BE2C (cell line): ENCODE results near the gene TRIM39.

Experiments
- DNase-seq: peaks from one replicate; pipeline ENCODE4 v3.0.0-alpha.2; 2020
- H3K27me3 ChIP-seq: fragments of 250-450 bp; sonication (Bioruptor Pico); 2 replicates; pipeline ENCODE4 v1.5.1; 2020; ENCODE audit warnings: mild to moderate bottlenecking
- H3K36me3 ChIP-seq: fragments of 250-450 bp; sonication (Bioruptor Pico); 2 replicates; pipeline ENCODE4 v1.5.1; 2020; ENCODE audit warnings: mild to moderate bottlenecking
- H3K4me1 ChIP-seq: fragments of 250-450 bp; sonication (Bioruptor Pico); 2 replicates; pipeline ENCODE4 v1.5.1; 2020
- H3K4me3 ChIP-seq: 2 replicates; pipeline ENCODE4 v1.5.1; 2011; ENCODE audit warnings: low read depth, low read length
- H3K9me3 ChIP-seq: fragments of 250-450 bp; sonication (Bioruptor Pico); 2 replicates; pipeline ENCODE4 v1.5.1; 2020
- TF ChIP-seq, protein P1 (sequence below): IDR thresholded peaks from 2 replicates; pipeline ENCODE4 v1.5.1; 2012; ENCODE audit warnings: mild to moderate bottlenecking, low read depth, low read length

Gene TRIM39

DNA sequence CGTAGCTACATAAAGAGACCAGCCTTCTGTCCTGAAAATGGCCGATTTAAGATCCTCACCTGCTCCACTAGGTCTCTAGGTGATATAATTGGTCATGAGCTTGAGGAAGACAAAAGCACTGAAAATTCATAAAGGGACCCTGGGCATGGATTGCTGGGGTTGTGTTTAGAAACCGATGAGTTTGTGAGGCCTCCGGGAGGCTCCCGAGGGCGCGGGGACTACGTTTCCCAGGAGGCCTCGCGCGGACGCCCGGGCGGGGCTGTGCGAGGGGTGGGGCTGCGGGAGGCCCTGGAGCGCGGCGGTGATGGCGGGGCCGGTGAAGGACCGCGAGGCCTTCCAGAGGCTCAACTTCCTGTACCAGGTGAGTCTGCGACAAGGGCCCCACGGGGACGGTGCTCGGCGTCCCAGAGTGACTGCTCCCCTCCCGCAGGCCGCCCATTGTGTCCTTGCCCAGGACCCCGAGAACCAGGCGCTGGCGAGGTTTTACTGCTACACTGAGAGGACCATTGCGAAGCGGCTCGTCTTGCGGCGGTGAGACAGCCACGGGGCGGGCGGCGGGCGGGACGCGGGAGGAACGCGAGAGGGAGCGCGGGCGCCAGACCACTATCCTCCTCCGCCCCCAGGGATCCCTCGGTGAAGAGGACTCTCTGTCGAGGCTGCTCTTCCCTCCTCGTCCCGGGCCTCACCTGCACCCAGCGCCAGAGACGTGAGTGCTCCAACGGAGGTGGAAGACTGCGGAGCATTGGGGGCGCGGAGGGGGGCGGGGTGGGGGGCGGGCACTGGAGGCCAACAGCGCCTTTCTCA lies 18.3 kb downstream of the TRIM39 start, which contains the start of gene RPP21:
TSS of gene RPP21 (plus strand) at position 289 of the 804 bp plus-strand sequence. CDS start at position 305, 16 bp downstream.
- no peaks in the 10 kb centered on the region for H3K4me1 ChIP-seq
- H3K4me3 ChIP-seq = peak within 1 kb of the TSS; percentile 82
- peaks cover 15% of the 10 kb centered on the region for H3K36me3 ChIP-seq
- DNase-seq = peak; percentile 90
- TF ChIP-seq, protein P1, sequence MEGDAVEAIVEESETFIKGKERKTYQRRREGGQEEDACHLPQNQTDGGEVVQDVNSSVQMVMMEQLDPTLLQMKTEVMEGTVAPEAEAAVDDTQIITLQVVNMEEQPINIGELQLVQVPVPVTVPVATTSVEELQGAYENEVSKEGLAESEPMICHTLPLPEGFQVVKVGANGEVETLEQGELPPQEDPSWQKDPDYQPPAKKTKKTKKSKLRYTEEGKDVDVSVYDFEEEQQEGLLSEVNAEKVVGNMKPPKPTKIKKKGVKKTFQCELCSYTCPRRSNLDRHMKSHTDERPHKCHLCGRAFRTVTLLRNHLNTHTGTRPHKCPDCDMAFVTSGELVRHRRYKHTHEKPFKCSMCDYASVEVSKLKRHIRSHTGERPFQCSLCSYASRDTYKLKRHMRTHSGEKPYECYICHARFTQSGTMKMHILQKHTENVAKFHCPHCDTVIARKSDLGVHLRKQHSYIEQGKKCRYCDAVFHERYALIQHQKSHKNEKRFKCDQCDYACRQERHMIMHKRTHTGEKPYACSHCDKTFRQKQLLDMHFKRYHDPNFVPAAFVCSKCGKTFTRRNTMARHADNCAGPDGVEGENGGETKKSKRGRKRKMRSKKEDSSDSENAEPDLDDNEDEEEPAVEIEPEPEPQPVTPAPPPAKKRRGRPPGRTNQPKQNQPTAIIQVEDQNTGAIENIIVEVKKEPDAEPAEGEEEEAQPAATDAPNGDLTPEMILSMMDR = no peak
- no peaks in the 10 kb centered on the region for H3K27me3 ChIP-seq
- H3K9me3 ChIP-seq = no peaks in the 10 kb centered on the region

DNA sequence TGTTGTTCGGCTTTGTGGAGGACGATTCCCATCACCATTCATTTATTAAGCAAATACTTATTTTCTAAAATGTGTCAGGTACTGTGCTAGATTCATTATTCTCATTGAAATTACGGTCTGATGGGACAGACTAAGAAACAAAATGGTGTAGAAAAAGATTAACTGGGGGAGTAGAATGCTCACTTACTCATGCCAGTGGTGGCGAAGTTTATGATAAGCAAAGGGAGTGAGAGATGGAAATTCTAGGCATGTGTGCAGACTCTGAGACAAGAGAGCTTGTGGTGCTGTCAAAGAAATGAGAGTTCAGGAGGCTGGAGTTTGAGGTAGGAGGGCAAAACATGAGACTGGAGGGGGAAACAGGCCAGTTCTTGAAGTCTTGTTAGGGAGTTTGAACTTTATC lies 19.1 kb downstream of the TRIM39 start:
- Histone ChIP-seq H3K4me3 (peak overlapping the region; percentile 82), H3K9me3 (no peaks in the 10 kb centered on the region), H3K27me3 (no peaks in the 10 kb centered on the region), H3K4me1 (no peaks in the 10 kb centered on the region), H3K36me3 (peaks cover 15% of the 10 kb centered on the region)
- no peak for DNase-seq
- TF ChIP-seq, protein P1 = no peak

DNA sequence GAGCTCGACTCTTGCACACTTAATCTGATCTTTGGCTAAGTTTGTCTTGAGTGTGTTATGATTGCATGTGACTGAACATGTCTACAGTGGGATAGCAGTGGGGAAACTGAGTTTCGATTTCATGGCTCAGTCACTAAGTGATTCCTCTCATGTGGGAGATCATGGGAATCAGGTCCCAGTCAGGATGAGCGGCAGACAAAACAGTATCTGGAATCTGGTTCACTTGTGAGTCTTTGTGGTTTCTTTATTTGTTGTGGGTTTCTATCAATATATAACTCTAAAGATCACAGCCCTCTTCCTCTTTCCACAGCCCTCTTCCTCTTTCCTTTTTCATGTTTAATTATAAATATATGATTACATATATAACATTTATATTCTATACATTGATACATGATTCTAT lies 22.2 kb downstream of the TRIM39 start:
- Histone ChIP-seq H3K4me3 (no peak overlapping the region), H3K27me3 (no peaks in the 10 kb centered on the region), H3K9me3 (no peaks in the 10 kb centered on the region), H3K4me1 (no peaks in the 10 kb centered on the region), H3K36me3 (peaks cover 7% of the 10 kb centered on the region)
- DNase-seq = no peak
- TF ChIP-seq, protein P1 = no peak

DNA sequence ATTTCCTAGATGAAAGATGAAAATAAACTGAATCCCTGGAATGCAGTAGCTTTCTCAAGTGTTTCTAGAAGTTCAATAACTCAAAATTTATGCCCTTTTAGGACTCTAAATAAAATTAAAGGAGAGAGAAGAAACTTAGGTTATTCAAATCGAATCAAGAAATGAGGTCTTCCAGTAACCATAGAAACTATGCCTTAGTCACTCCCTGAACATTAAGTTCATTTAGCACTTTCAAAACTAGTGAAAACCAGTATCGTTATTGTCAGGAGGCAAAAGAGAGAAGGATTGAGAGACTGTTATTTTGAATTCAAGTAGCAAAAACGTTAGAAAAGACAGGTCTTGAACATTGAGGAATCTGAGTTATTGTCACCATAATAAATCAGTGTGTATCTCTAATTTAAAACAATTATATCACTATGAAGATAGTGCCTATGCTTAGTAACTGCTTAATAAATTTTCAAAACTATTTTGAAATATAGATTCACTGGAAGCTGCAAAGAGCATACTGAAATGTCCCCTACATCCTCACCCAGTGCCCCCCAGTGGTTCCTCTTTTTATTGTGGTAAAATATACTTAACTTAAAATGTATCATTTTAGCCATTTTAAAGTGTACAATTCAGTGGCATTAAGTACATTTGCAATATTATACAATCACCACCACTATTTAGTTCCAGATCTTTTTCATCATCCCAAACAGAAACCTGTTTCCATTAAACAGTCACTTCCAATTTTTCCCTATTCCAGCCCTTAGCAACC lies 22.9 kb downstream of the TRIM39 start:
- Histone ChIP-seq H3K36me3 (peaks cover 7% of the 10 kb centered on the region), H3K9me3 (no peaks in the 10 kb centered on the region), H3K4me3 (no peak overlapping the region), H3K4me1 (no peaks in the 10 kb centered on the region), H3K27me3 (no peaks in the 10 kb centered on the region)
- DNase-seq = no peak
- TF ChIP-seq, protein P1 = peak; percentile 19

DNA sequence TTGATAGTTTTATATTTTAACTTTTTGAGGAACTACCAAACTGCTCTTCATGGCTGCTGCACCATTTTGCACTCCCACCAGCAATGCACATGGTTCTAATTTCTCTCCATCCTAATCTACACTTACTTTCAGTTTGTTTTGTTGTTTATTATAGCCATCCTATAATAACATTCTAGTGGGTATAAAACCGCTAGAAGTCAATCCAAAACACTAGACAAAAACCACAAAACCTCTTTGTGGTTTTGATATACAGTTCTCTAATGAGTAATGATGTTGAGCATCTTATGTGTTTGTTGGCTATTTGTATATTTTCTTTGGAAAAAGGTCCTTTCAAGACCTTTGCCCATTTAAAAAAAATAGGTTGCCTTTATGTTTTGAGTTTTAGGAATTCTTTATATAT lies 23.8 kb downstream of the TRIM39 start:
- no peaks in the 10 kb centered on the region for H3K27me3 ChIP-seq
- H3K9me3 ChIP-seq = no peaks in the 10 kb centered on the region
- TF ChIP-seq, protein P1 = no peak
- no peak overlapping the region for H3K4me3 ChIP-seq
- no peaks in the 10 kb centered on the region for H3K4me1 ChIP-seq
- peaks cover 7% of the 10 kb centered on the region for H3K36me3 ChIP-seq
- DNase-seq = no peak

DNA sequence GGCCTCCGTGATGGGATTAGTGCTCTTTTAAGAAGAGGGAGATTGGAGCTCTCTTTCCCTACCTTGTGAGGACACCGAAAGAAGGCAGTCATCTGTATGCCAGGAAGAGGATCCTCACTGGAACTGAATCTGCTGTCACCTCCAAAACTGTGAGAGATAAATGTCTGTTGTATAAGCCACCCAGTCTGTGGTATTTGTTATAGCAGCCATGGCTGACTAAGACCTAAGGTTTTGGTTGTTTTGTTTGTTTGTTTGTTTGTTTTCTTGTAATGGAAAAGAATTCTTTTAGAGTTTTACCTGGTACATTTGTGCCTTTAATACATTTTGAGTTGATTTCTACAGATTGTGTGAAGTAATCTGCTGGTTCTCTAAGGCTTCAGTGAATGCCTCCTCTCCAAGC lies 25.8 kb downstream of the TRIM39 start:
- Histone ChIP-seq H3K4me3 (no peak overlapping the region), H3K27me3 (no peaks in the 10 kb centered on the region), H3K9me3 (no peaks in the 10 kb centered on the region), H3K4me1 (no peaks in the 10 kb centered on the region), H3K36me3 (no peaks in the 10 kb centered on the region)
- DNase-seq = no peak
- TF ChIP-seq, protein P1 = no peak
